ENCODE measurements around the gene MEGF6. TPM values are rescaled to one million over a fixed set of nuclear protein-coding genes. Genes with fewer than 3 reads are reported as not detected.

Gene MEGF6
- total RNA-seq, 1 donor = 85.4 TPM

DNA sequence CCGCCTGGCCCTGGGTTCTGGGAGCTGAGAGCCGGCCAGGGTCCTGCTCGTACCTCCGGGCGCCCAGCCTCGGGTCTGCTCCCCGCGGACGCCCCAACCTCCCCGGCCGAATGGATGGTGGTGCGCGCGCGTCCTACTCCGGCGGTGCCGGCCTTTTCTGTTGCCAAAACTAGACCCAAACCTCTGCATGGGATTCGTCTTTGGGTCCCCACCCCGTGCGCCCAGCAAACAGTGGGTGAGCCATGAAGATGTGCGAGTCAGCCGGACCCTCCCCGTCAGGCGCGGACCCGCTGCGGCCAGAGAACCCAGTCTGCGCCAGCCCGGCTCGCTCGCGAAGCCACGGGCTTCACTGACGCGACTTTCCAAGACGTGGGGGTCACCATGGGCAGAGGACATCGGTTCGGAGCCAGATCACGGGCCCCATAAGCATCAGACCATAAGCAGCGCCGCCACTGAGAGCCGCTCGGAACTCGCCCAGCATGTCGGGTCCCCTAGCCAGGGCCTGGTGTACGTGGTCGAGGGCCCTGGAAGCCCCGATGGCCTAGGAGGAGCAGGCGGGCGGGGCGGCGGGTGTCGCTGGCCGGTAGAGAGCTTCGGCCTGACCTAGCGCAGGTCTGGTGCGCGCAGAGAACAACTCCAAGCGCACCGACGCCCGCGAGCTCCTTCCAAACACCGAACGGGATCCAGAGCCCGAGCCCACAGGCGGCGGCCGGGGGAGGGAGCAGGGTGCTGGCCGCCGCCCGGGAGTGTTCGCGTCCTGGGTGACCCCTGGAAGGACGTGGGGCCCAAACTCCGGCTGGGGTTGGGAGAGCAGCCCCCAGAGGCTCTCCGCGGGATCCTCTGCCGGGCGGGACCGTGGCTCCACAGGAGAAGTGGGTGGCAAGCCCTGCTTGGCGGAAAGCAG is 40.0 kb upstream of the MEGF6 start:
- Histone ChIP-seq H4K20me1 (ENCODE audit: insufficient read depth, low read length) (no peaks in the 10 kb centered on the region), H3K27me3 (ENCODE audit: insufficient read depth, low read length) (peaks cover 53% of the 10 kb centered on the region), H3K4me1 (ENCODE audit: insufficient read depth, low read length) (peaks cover 6% of the 10 kb centered on the region), H3K4me2 (ENCODE audit: insufficient read depth, low read length) (no peak overlapping the region), H3K36me3 (ENCODE audit: insufficient read depth, low read length) (peaks cover 10% of the 10 kb centered on the region), H3K9me3 (ENCODE audit: low read depth, low read length) (no peaks in the 10 kb centered on the region), H3K4me3 (ENCODE audit: insufficient read depth, low read length) (no peak overlapping the region), H3K79me2 (ENCODE audit: insufficient read depth, low read length) (peaks cover 6% of the 10 kb centered on the region), H3K27ac (ENCODE audit: low read depth, low read length) (no peak overlapping the region), H2AFZ (ENCODE audit: low read length) (no peak overlapping the region)
- no peak for DNase-seq (ENCODE audit: insufficient read length, low spot score, missing footprints)
- TF ChIP-seq, protein P1, sequence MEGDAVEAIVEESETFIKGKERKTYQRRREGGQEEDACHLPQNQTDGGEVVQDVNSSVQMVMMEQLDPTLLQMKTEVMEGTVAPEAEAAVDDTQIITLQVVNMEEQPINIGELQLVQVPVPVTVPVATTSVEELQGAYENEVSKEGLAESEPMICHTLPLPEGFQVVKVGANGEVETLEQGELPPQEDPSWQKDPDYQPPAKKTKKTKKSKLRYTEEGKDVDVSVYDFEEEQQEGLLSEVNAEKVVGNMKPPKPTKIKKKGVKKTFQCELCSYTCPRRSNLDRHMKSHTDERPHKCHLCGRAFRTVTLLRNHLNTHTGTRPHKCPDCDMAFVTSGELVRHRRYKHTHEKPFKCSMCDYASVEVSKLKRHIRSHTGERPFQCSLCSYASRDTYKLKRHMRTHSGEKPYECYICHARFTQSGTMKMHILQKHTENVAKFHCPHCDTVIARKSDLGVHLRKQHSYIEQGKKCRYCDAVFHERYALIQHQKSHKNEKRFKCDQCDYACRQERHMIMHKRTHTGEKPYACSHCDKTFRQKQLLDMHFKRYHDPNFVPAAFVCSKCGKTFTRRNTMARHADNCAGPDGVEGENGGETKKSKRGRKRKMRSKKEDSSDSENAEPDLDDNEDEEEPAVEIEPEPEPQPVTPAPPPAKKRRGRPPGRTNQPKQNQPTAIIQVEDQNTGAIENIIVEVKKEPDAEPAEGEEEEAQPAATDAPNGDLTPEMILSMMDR (IDR thresholded peaks at IDR 0.05; ENCODE audit: extremely low read depth, low read depth, low read length) = no peak

DNA sequence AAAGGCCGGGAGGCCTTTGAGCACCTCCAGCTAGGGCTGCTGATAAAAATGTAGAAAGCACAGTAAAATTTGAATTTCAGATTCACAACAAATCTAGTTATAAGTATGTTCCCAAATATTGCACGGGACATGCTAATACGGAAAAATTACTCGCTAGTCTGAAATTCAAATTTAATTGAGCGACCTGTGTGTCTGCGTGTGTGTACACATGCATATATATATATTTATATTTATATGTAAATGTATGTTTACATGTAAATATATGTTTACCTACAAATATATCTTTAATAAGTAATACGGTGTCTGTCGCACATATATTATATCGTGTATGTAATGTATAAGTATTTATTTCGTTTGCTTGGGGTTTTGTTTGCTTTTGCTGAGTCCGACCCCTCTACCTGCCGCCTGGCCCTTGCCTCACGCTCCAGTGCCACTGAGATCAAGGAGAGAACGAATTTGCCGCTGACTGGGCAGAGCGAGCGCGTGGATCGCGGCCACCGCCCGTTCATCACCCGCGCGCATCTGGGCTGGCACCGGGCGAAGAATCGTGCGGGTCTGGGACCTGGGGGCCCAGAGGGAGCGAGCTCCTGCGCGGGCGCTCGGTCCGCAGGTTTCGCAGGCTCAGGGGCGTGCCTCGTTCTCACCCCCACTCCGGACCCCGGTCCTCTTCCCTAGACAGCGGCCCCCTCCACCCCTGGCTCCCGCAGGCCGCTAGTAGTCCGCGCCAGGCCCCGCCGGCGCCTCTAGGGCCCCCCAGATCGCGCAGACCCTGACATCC is 39.1 kb upstream of the MEGF6 start:
- H3K4me3 ChIP-seq (ENCODE audit: insufficient read depth, low read length) = peak overlapping the region; percentile 94
- peaks cover 6% of the 10 kb centered on the region for H3K79me2 ChIP-seq (ENCODE audit: insufficient read depth, low read length)
- H3K27me3 ChIP-seq (ENCODE audit: insufficient read depth, low read length) = peaks cover 50% of the 10 kb centered on the region
- H3K4me2 ChIP-seq (ENCODE audit: insufficient read depth, low read length) = peak overlapping the region; percentile 87
- peaks cover 10% of the 10 kb centered on the region for H3K36me3 ChIP-seq (ENCODE audit: insufficient read depth, low read length)
- DNase-seq (ENCODE audit: insufficient read length, low spot score, missing footprints) = no peak
- no peak overlapping the region for H2AFZ ChIP-seq (ENCODE audit: low read length)
- no peak overlapping the region for H3K27ac ChIP-seq (ENCODE audit: low read depth, low read length)
- TF ChIP-seq, protein P1 (IDR thresholded peaks at IDR 0.05; ENCODE audit: extremely low read depth, low read depth, low read length) = no peak
- no peaks in the 10 kb centered on the region for H4K20me1 ChIP-seq (ENCODE audit: insufficient read depth, low read length)
- H3K4me1 ChIP-seq (ENCODE audit: insufficient read depth, low read length) = peaks cover 6% of the 10 kb centered on the region
- H3K9me3 ChIP-seq (ENCODE audit: low read depth, low read length) = no peaks in the 10 kb centered on the region

DNA sequence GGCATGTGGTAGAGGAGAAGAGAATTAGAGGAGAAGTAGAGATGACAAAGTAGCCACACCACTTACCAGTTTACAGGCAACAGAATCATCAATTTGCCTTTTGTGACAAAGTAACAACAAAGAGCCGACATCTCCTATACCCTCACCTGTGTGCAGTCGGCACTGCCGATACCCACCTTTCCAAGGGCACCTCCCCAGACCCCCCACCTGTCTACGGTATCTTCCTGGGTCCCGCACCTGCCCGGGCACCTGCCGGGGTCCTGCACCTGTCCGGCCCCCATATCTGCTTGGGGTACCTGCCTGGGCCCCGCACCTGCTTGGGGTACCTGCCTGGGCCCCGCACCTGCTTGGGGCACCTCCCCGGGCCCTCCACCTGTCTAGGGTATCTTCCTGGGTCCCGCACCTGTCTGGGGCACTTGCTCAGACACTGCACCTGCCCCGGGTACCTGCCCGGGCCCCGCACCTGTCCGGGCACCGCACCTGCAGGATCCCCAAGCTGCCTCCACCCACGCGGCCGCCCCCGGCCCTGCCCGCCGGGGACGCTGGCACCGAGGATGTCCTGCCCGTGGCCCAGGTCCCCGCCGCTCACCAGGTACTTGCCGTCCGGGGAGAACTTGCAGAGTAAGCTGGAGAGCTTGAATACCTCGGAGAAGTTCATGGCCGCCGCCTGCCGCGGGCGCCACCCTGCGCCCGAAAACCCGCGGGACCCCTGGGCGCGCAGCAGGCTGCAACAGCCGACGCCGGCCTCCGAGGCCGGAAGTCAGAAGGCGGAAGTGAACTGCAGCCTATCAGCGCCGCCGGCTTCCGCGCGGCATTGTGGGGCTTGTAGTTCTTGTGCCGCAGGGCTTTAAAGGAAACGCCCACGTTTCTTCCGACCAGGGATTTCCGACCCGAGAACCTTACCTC is 38.3 kb upstream of the MEGF6 start, which contains the start of gene WRAP73:
Gene WRAP73 (minus strand): TSS at position 762 of the 906 bp plus-strand sequence. CDS start 104 bp downstream, at position 658.
- Histone ChIP-seq H3K36me3 (ENCODE audit: insufficient read depth, low read length) (peaks cover 13% of the 10 kb centered on the region), H2AFZ (ENCODE audit: low read length) (peak within 1 kb of the TSS; percentile 83), H4K20me1 (ENCODE audit: insufficient read depth, low read length) (no peaks in the 10 kb centered on the region), H3K4me2 (ENCODE audit: insufficient read depth, low read length) (peak within 1 kb of the TSS; percentile 87), H3K9me3 (ENCODE audit: low read depth, low read length) (no peaks in the 10 kb centered on the region), H3K79me2 (ENCODE audit: insufficient read depth, low read length) (peaks cover 6% of the 10 kb centered on the region), H3K4me1 (ENCODE audit: insufficient read depth, low read length) (peaks cover 6% of the 10 kb centered on the region), H3K27ac (ENCODE audit: low read depth, low read length) (peak within 1 kb of the TSS; percentile 9), H3K27me3 (ENCODE audit: insufficient read depth, low read length) (peaks cover 43% of the 10 kb centered on the region), H3K4me3 (ENCODE audit: insufficient read depth, low read length) (peak within 1 kb of the TSS; percentile 94)
- peak; percentile 100 for DNase-seq (ENCODE audit: insufficient read length, low spot score, missing footprints)
- TF ChIP-seq, protein P1 (IDR thresholded peaks at IDR 0.05; ENCODE audit: extremely low read depth, low read depth, low read length) = peak; percentile 20
